Bronchial epithelial cell (primary cell): ENCODE data around the gene KRT38. TPM values are rescaled to one million over a fixed set of nuclear protein-coding genes. Genes with fewer than 3 reads are reported as not detected.

Experiments
- DNase-seq: peaks from one replicate; pipeline ENCODE4 v3.0.0-alpha.2; 2010; ENCODE audit warnings: low read depth
- FAIRE-seq: peaks from 2 replicates; lab custom pipeline; 2011; peaks lifted over from hg19 to GRCh38; lab: Jason Lieb, UNC
- H3K27me3 ChIP-seq: 2 replicates; pipeline ENCODE4 v1.5.1; 2011; ENCODE audit warnings: low read length; ENCODE audit not compliant: control insufficient read depth, insufficient read depth
- H3K36me3 ChIP-seq: 2 replicates; pipeline ENCODE4 v1.5.1; 2011; ENCODE audit warnings: low read length; ENCODE audit not compliant: control insufficient read depth, insufficient read depth
- H3K4me3 ChIP-seq: 2 replicates; pipeline ENCODE4 v1.5.1; 2011; ENCODE audit warnings: mild to moderate bottlenecking, low read depth, low read length, control low read depth
- CTCF ChIP-seq: IDR thresholded peaks from 2 replicates; pipeline ENCODE4 v1.5.1; 2011; ENCODE audit warnings: mild to moderate bottlenecking, moderate library complexity, low read length, control low read depth, inconsistent platforms; ENCODE audit not compliant: insufficient read depth, severe bottlenecking
- total RNA-seq: library from RNA; depleted of rRNA; stranded (reverse); fragments of >200 nt; gene quantifications from 2 replicates; pipeline ENCODE4 v1.2.1, GENCODE V29; 2014

The KRT38 gene
- total RNA-seq, 1 donor from 2014 or later = not detected

GRCh38 chr17:41393826-41394225, 47.0 kb downstream of the KRT38 start:
- no peak for DNase-seq
- no peak for TF ChIP-seq CTCF
- H3K4me3 ChIP-seq = no peak overlapping the region
- no peaks in the 10 kb centered on the region for H3K27me3 ChIP-seq
- FAIRE-seq = no peak
- no peaks in the 10 kb centered on the region for H3K36me3 ChIP-seq

DNA sequence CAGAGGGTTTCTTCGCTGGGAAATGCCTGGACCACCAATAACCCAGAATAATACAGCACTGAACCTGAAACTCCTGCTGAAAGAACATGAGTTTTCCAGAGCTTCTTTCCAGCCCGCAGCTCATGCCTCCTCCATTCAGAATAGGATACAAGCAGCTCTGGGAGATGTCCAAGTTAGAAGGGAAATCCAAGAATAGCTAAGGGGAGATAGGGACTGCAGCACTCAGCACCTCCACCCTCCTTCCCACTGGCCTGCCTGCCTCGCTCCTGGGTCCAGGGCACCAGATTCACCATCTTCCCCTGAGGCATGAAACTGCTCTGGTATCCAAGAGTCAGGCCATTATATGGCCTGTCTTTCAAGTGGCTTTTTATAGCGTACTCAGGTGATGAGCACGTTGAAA, 47.5 kb downstream of the KRT38 start:
- no peak for TF ChIP-seq CTCF
- H3K27me3 ChIP-seq = no peaks in the 10 kb centered on the region
- no peaks in the 10 kb centered on the region for H3K36me3 ChIP-seq
- no peak overlapping the region for H3K4me3 ChIP-seq
- FAIRE-seq = no peak
- no peak for DNase-seq

GRCh38 chr17:41392278-41392677, 48.5 kb downstream of the KRT38 start:
- H3K27me3 ChIP-seq = no peaks in the 10 kb centered on the region
- H3K36me3 ChIP-seq = no peaks in the 10 kb centered on the region
- DNase-seq (peak; percentile 43), FAIRE-seq (no peak)
- H3K4me3 ChIP-seq = no peak overlapping the region
- no peak for TF ChIP-seq CTCF

DNA sequence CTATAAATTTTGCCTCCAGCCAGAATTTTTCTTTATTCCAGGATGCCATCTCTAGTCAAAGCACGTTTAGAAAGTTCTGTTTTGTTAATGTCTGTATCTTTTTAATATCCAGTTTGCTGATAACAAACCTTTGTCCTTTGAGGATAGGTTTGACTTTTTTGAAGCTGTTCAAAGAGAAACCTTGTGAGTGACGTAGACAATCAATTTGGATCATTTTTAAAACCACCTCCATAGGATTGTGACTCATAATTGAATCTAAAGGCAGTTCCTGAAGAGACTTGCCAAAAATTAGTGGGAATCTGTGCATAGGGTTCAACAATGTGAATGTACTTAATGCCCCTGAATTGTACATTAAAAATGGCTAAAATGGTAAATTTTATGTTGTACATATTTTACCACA, 49.2 kb downstream of the KRT38 start:
- TF ChIP-seq CTCF = no peak
- Histone ChIP-seq H3K36me3 (no peaks in the 10 kb centered on the region), H3K27me3 (no peaks in the 10 kb centered on the region), H3K4me3 (no peak overlapping the region)
- FAIRE-seq (no peak), DNase-seq (peak; percentile 37)

DNA sequence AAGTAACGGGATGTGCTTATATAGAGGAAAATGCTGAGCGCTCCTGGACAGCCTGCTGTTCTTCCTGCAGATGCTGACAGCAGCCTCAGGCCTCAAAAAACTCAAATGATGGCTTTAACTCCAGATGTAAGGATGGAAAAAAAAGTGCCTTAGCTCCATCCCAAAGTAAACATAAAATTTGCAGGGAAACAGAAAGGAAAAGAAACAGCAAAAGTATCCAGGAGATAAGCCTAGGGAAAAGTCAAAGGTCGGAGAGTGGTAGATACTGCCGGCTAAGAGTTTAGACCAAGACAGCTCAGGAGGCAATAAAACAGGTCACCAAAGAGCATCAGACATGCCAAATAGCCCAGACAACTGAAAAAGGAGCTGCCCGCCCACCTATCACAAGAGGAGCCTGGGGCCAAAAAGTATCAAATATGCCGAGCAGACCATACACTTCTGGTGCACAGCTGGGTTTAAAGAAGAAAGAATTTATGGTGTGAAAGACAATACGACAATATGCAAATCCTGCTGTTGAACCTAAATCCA, 50.3 kb downstream of the KRT38 start:
- Histone ChIP-seq H3K4me3 (no peak overlapping the region), H3K36me3 (no peaks in the 10 kb centered on the region), H3K27me3 (no peaks in the 10 kb centered on the region)
- no peak for FAIRE-seq
- DNase-seq = no peak
- no peak for TF ChIP-seq CTCF

GRCh38 chr17:41387670-41388069, 53.1 kb downstream of the KRT38 start:
- TF ChIP-seq CTCF = no peak
- Histone ChIP-seq H3K27me3 (no peaks in the 10 kb centered on the region), H3K36me3 (no peaks in the 10 kb centered on the region), H3K4me3 (no peak overlapping the region)
- DNase-seq (no peak), FAIRE-seq (no peak)
